SK-N-SH (cell line): ENCODE results near the gene CLEC4E. TPM values are rescaled to one million over a fixed set of nuclear protein-coding genes. Genes with fewer than 3 reads are reported as not detected.

ENCODE experiments used
- CTCF ChIA-PET: fragments of 300-600, 350-600 bp; formaldehyde crosslinking; extraction: SDS; loops from one replicate; lab custom pipeline; 2021; lab: Yijun Ruan, JAX
- POLR2A ChIA-PET: fragments of 350-600 bp; sonication (Branson Sonifier 250); formaldehyde crosslinking; extraction: SDS; loops from one replicate; lab custom pipeline; 2020; ENCODE audit warnings: antibody characterized with exemption, inconsistent platforms; lab: Yijun Ruan, JAX
- DNase-seq: peaks from one replicate; pipeline ENCODE4 v3.0.0; 2012
- H2AFZ ChIP-seq: fragments of 200-600 bp; sonication (generic); 2 replicates; pipeline ENCODE4 v1.8.1; 2016; ENCODE audit warnings: antibody characterized with exemption, mild to moderate bottlenecking, low read depth
- H3F3A ChIP-seq: fragments of 200-600 bp; sonication (generic); replicated peaks from 2 replicates; pipeline ENCODE3; 2016; ENCODE audit warnings: antibody characterized with exemption, mild to moderate bottlenecking; ENCODE audit not compliant: insufficient read depth
- H3K27ac ChIP-seq, 2 experiments: fragments of 200-500 bp in 1 of 2; fragments of 200-600 bp in 1 of 2; sonication (Bioruptor generic) in 1 of 2; sonication (generic), shearing (Covaris generic) in 1 of 2; 2 replicates each; pipeline versions ENCODE4 v1.5.1 to v1.6.1; 2014 to 2016; ENCODE audit warnings: low read depth in 2 of 2, inconsistent platforms in 1 of 2, low read length in 1 of 2, mild to moderate bottlenecking in 1 of 2, mixed read lengths in 1 of 2
- H3K27me3 ChIP-seq: fragments of 200-600 bp; sonication (generic), shearing (Covaris generic); 2 replicates; pipeline ENCODE4 v1.6.1; 2016; ENCODE audit warnings: mixed run types; ENCODE audit not compliant: insufficient read depth
- H3K36me3 ChIP-seq, 2 experiments: fragments of 200-500 bp in 1 of 2; fragments of 200-600 bp in 1 of 2; sonication (Bioruptor generic) in 1 of 2; sonication (generic) in 1 of 2; replicated peaks in 1 of 2; 2 replicates each; pipeline versions ENCODE3 to v1.5.1; 2014 to 2016; ENCODE audit warnings: low read length in 1 of 2, mild to moderate bottlenecking in 1 of 2; ENCODE audit not compliant: insufficient read depth in 2 of 2, control insufficient read depth in 1 of 2
- H3K4me1 ChIP-seq, 2 experiments: fragments of 200-500 bp in 1 of 2; fragments of 200-600 bp in 1 of 2; sonication (Bioruptor generic) in 1 of 2; sonication (generic), shearing (Covaris generic) in 1 of 2; 2 replicates each; pipeline versions ENCODE4 v1.5.1 to v1.6.1; 2014 to 2016; ENCODE audit warnings: low read depth in 1 of 2, low read length in 1 of 2, mixed run types in 1 of 2; ENCODE audit not compliant: insufficient read depth in 2 of 2, control insufficient read depth in 1 of 2
- H3K4me2 ChIP-seq: fragments of 200-600 bp; sonication (generic), shearing (Covaris generic); 2 replicates; pipeline ENCODE4 v1.6.1; 2017; ENCODE audit warnings: mixed run types
- H3K4me3 ChIP-seq, 2 experiments: fragments of 200-500 bp in 1 of 2; fragments of 200-600 bp in 1 of 2; sonication (Bioruptor generic) in 1 of 2; sonication (generic), shearing (Covaris generic) in 1 of 2; 2 replicates each; pipeline versions ENCODE4 v1.5.1 to v1.8.1; 2014 to 2016; ENCODE audit warnings: low read depth in 2 of 2, inconsistent platforms in 1 of 2, low read length in 1 of 2, mild to moderate bottlenecking in 1 of 2, mixed read lengths in 1 of 2, moderate library complexity in 1 of 2
- H3K79me2 ChIP-seq: fragments of 200-600 bp; sonication (generic); 2 replicates; pipeline ENCODE4 v1.8.1; 2017; ENCODE audit warnings: mild to moderate bottlenecking; ENCODE audit not compliant: insufficient read depth
- H3K9ac ChIP-seq: fragments of 200-600 bp; sonication (generic); 2 replicates; pipeline ENCODE4 v1.6.1; 2017; ENCODE audit warnings: mixed run types
- H3K9me2 ChIP-seq: fragments of 200-600 bp; sonication (generic); 2 replicates; pipeline ENCODE4 v1.6.1; 2017; ENCODE audit warnings: mixed run types
- H3K9me3 ChIP-seq: fragments of 200-600 bp; sonication (generic); 2 replicates; pipeline ENCODE4 v1.6.1; 2017; ENCODE audit warnings: mixed run types, mild to moderate bottlenecking, moderate library complexity
- H4K20me1 ChIP-seq: fragments of 200-600 bp; sonication (generic); 2 replicates; pipeline ENCODE4 v1.6.1; 2017; ENCODE audit warnings: mild to moderate bottlenecking, mixed run types; ENCODE audit not compliant: insufficient read depth
- CHD2 ChIP-seq: fragments of 150-350 bp; IDR thresholded peaks from 2 replicates; pipeline ENCODE4 v1.6.1; 2018; ENCODE audit warnings: low read length; ENCODE audit not compliant: partially characterized antibody
- ELF1 ChIP-seq: IDR thresholded peaks from 2 replicates; pipeline ENCODE4 v1.4.0; 2012
- EP300 ChIP-seq, 2 experiments: IDR thresholded peaks; 2 replicates each; pipeline versions ENCODE4 v1.4.0 to v1.6.1; 2012; ENCODE audit warnings: borderline replicate concordance in 1 of 2, low read depth in 1 of 2, low read length in 1 of 2
- EZH2phosphoT487 ChIP-seq: fragments of 200-600 bp; sonication (generic); IDR thresholded peaks from 2 replicates; pipeline ENCODE4 v1.6.1; 2017; ENCODE audit warnings: low read depth, mixed run types, mild to moderate bottlenecking, antibody characterized with exemption, moderate library complexity, borderline replicate concordance
- FOSL2 ChIP-seq: IDR thresholded peaks from 2 replicates; pipeline ENCODE4 v1.4.0; 2012; ENCODE audit warnings: low read depth, mild to moderate bottlenecking, moderate library complexity, borderline replicate concordance
- FOXJ3 ChIP-seq: sonication (generic); formaldehyde crosslinking; IDR thresholded peaks from 2 replicates; pipeline ENCODE4 v1.5.1; 2020; ENCODE audit warnings: mild to moderate bottlenecking, missing genetic modification reagents
- FOXM1 ChIP-seq: IDR thresholded peaks from 2 replicates; pipeline ENCODE4 v1.4.0; 2012; ENCODE audit warnings: low read depth, mild to moderate bottlenecking
- GABPA ChIP-seq: IDR thresholded peaks from 2 replicates; pipeline ENCODE4 v1.4.0; 2012; ENCODE audit warnings: low read depth, mild to moderate bottlenecking
- IRF3 ChIP-seq: fragments of 150-350 bp; IDR thresholded peaks from 2 replicates; pipeline ENCODE4 v1.6.1; 2016; ENCODE audit warnings: mild to moderate bottlenecking, low read depth, low read length
- MAX ChIP-seq: IDR thresholded peaks from 2 replicates; pipeline ENCODE4 v1.4.0; 2012; ENCODE audit warnings: low read depth
- MXI1 ChIP-seq: IDR thresholded peaks from 2 replicates; pipeline ENCODE4 v1.6.1; 2012; ENCODE audit warnings: mild to moderate bottlenecking, low read depth, low read length, improper control_type of control experiment
- NRF1 ChIP-seq: IDR thresholded peaks from 2 replicates; pipeline ENCODE4 v1.6.1; 2012; ENCODE audit warnings: low read depth, mild to moderate bottlenecking, low read length
- PBX3 ChIP-seq: IDR thresholded peaks from 2 replicates; pipeline ENCODE4; 2012
- POLR2AphosphoS5 ChIP-seq: IDR thresholded peaks from 2 replicates; pipeline ENCODE4 v1.6.1; 2012; ENCODE audit warnings: low read depth, low read length
- RAD21 ChIP-seq: IDR thresholded peaks from 2 replicates; pipeline ENCODE4 v1.6.1; 2012; ENCODE audit warnings: mild to moderate bottlenecking, low read length
- RCOR1 ChIP-seq: fragments of 150-350 bp; IDR thresholded peaks from 2 replicates; pipeline ENCODE4 v1.6.1; 2017; ENCODE audit warnings: antibody characterized with exemption, low read length
- REST ChIP-seq: IDR thresholded peaks from 2 replicates; pipeline ENCODE4 v1.6.1; 2012; ENCODE audit warnings: mild to moderate bottlenecking, low read depth, low read length, moderate library complexity
- SMC3 ChIP-seq: IDR thresholded peaks from 2 replicates; pipeline ENCODE4 v1.6.1; 2012; ENCODE audit warnings: low read depth, low read length, improper control_type of control experiment
- TAF1 ChIP-seq: IDR thresholded peaks from 2 replicates; pipeline ENCODE4 v1.6.1; 2012; ENCODE audit warnings: low read depth, mild to moderate bottlenecking, low read length, moderate library complexity, borderline replicate concordance
- TCF12 ChIP-seq: IDR thresholded peaks from 2 replicates; pipeline ENCODE4 v1.4.0; 2012
- TEAD4 ChIP-seq: IDR thresholded peaks from 2 replicates; pipeline ENCODE4 v1.4.0; 2012; ENCODE audit warnings: mild to moderate bottlenecking, borderline replicate concordance; ENCODE audit not compliant: insufficient read depth
- YY1 ChIP-seq: IDR thresholded peaks from 2 replicates; pipeline ENCODE4 v1.4.0; 2012; ENCODE audit warnings: low read depth, mild to moderate bottlenecking
- WGBS: methylation state at CpG from one replicate; pipeline ENCODE4 v1.1.6; 2017; ENCODE audit warnings: low lambda C conversion rate; 5-methylcytosine and 5-hydroxymethylcytosine counted together
- polyA plus RNA-seq, 3 experiments: library from polyadenylated mRNA; depleted of rRNA; stranded (reverse); fragments of >200 nt; gene quantifications; 2 replicates each; pipeline ENCODE4 v1.2.3, GENCODE V29; 2012

CLEC4E gene
- polyA plus RNA-seq, 1 of the 3 experiments (the other 2 are of a cell fraction), result not detected

GRCh38 chr12:8584004-8584403 lies 43.3 kb upstream of the CLEC4E start:
- H3K4me1 ChIP-seq, result no peaks in the 10 kb centered on the region
- H3K9me2 ChIP-seq, result no peaks in the 10 kb centered on the region
- no peaks in the 10 kb centered on the region for H3K79me2 ChIP-seq
- POLR2A ChIA-PET, result no interaction called here
- WGBS, result 15% methylated on average over 7 of the region's 7 CpGs
- TF ChIP-seq FOXJ3 (no peak), PBX3 (no peak), RAD21 (no peak), TCF12 (no peak), MAX (no peak), MXI1 (no peak), NRF1 (no peak), IRF3 (no peak), TEAD4 (no peak), RCOR1 (no peak), TAF1 (no peak), FOXM1 (no peak), FOSL2 (no peak)
- H4K20me1 ChIP-seq, result no peaks in the 10 kb centered on the region
- no peak overlapping the region for H3K4me2 ChIP-seq
- CTCF ChIA-PET, result no interaction called here
- no peaks in the 10 kb centered on the region for H3K36me3 ChIP-seq
- H2AFZ ChIP-seq, result no peak overlapping the region
- peaks cover 11% of the 10 kb centered on the region; the same call in 1 of the 2 replicates for H3K27me3 ChIP-seq
- H3K9me3 ChIP-seq, result no peaks in the 10 kb centered on the region
- no peak overlapping the region for H3K4me3 ChIP-seq
- H3K27ac ChIP-seq, result no peak overlapping the region
- no peak overlapping the region for H3K9ac ChIP-seq
- no peak for DNase-seq
- no peaks in the 10 kb centered on the region for H3F3A ChIP-seq

GRCh38 chr12:8581098-8581784 lies 40.5 kb upstream of the CLEC4E start:
- no peak overlapping the region for H3K4me3 ChIP-seq
- DNase-seq, result no peak
- H4K20me1 ChIP-seq, result no peaks in the 10 kb centered on the region
- H3K27ac ChIP-seq, result no peak overlapping the region
- no peak overlapping the region for H3K9ac ChIP-seq
- peaks cover 11% of the 10 kb centered on the region; the same call in 1 of the 2 replicates for H3K27me3 ChIP-seq
- H3F3A ChIP-seq, result no peaks in the 10 kb centered on the region
- ChIA-PET POLR2A (no interaction called here), CTCF (no interaction called here)
- H2AFZ ChIP-seq, result no peak overlapping the region
- H3K9me2 ChIP-seq, result no peaks in the 10 kb centered on the region
- no peaks in the 10 kb centered on the region for H3K36me3 ChIP-seq
- no peak overlapping the region for H3K4me2 ChIP-seq
- no peaks in the 10 kb centered on the region for H3K9me3 ChIP-seq
- H3K4me1 ChIP-seq, result no peaks in the 10 kb centered on the region
- WGBS, result 24% methylated on average over 9 of the region's 9 CpGs
- no peaks in the 10 kb centered on the region for H3K79me2 ChIP-seq
- no peak for TF ChIP-seq GABPA
- no peak for TF ChIP-seq CHD2
- TF ChIP-seq SMC3, result no peak
- no peak for TF ChIP-seq FOXJ3
- no peak for TF ChIP-seq TCF12
- no peak for TF ChIP-seq EP300 (IDR thresholded peaks at IDR 0.05; ENCODE audit: borderline replicate concordance in 1 of 2, low read depth in 1 of 2, low read length in 1 of 2)
- no peak for TF ChIP-seq ELF1
- TF ChIP-seq NRF1, result no peak
- TF ChIP-seq EZH2phosphoT487, result no peak
- no peak for TF ChIP-seq YY1
- no peak for TF ChIP-seq REST
- no peak for TF ChIP-seq RCOR1
- TF ChIP-seq POLR2AphosphoS5, result no peak
